OCI-LY3 (cell line): ENCODE data around the gene XRRA1.

ENCODE experiments used
- CTCF ChIP-seq: fragments of 200-600, 300-600 bp; sonication (generic); IDR thresholded peaks from 2 replicates; pipeline ENCODE4 v1.5.1; 2014; ENCODE audit warnings: antibody characterized with exemption, low read length, low read depth
- EZH2phosphoT487 ChIP-seq: fragments of 200-600 bp; shearing (Covaris generic); IDR thresholded peaks from 2 replicates; pipeline ENCODE4 v1.6.1; 2018; ENCODE audit warnings: antibody characterized with exemption, mixed run types, low read depth

- TF ChIP-seq CTCF (no peak), EZH2phosphoT487 (no peak)
These were observed 12.8 kb downstream of the XRRA1 start for GRCh38 chr11:74936087-74936486.
